MCF 10A (cell line): ENCODE results near the gene GPR153. TPM values are rescaled to one million over a fixed set of nuclear protein-coding genes. Genes with fewer than 3 reads are reported as not detected.

Experiments
- BruUV-seq: library from RNA; stranded (reverse); fragments of 400-500 nt; replicated peaks from 2 replicates; lab custom pipeline; 2021; lab: Mats Ljungman, UMichigan
- CTCF ChIA-PET: fragments of 300-600 bp; sonication (Branson Sonifier 250); formaldehyde crosslinking; extraction: SDS; loops from one replicate; lab custom pipeline; 2021; ENCODE audit warnings: antibody characterized with exemption, inconsistent platforms; lab: Yijun Ruan, JAX
- POLR2A ChIA-PET: fragments of 300-600, 350-650 bp; sonication (Branson Sonifier 250); formaldehyde crosslinking; extraction: SDS; loops from one replicate; lab custom pipeline; 2020; ENCODE audit warnings: antibody characterized with exemption, inconsistent platforms; lab: Yijun Ruan, JAX
- DNase-seq: peaks from one replicate; pipeline ENCODE4 v3.0.0-alpha.2; 2018; ENCODE audit not compliant: unreplicated experiment
- H3K27ac Mint-ChIP-seq: one replicate; pipeline ENCODE4 v1.8.0; 2022; ENCODE audit warnings: mild to moderate bottlenecking, low read depth, mixed read lengths; ENCODE audit not compliant: unreplicated experiment
- H3K27me3 Mint-ChIP-seq: one replicate; pipeline ENCODE4 v1.8.0; 2022; ENCODE audit warnings: mixed read lengths; ENCODE audit not compliant: insufficient read depth, unreplicated experiment
- H3K36me3 Mint-ChIP-seq: one replicate; pipeline ENCODE4 v1.8.0; 2022; ENCODE audit warnings: mild to moderate bottlenecking, moderate library complexity, mixed read lengths; ENCODE audit not compliant: insufficient read depth, unreplicated experiment
- H3K4me1 Mint-ChIP-seq: one replicate; pipeline ENCODE4 v1.8.0; 2022; ENCODE audit warnings: mixed read lengths; ENCODE audit not compliant: insufficient read depth, unreplicated experiment
- H3K4me3 Mint-ChIP-seq: one replicate; pipeline ENCODE4 v1.8.0; 2022; ENCODE audit warnings: mild to moderate bottlenecking, moderate library complexity, mixed read lengths; ENCODE audit not compliant: unreplicated experiment
- H3K9me3 Mint-ChIP-seq: one replicate; pipeline ENCODE4 v1.8.0; 2022; ENCODE audit warnings: mixed read lengths; ENCODE audit not compliant: unreplicated experiment
- CTCF ChIP-seq: fragments of 200-600 bp; IDR thresholded peaks from one replicate; pipeline ENCODE4 v1.8.0; 2022; ENCODE audit warnings: antibody characterized with exemption, mild to moderate bottlenecking; ENCODE audit not compliant: unreplicated experiment
- intact Hi-C: fragments of 100-400 bp; cut with micrococcal nuclease; formaldehyde crosslinking; loops from 2 replicates; pipeline ENCODE4 v1.14.1; 2022
- total RNA-seq: library from RNA; stranded (reverse); gene quantifications from 2 replicates; pipeline ENCODE4 v1.2.3, GENCODE V29; 2022

The GPR153 gene
- total RNA-seq, 1 experiment from 2014 or later, result 5.0 TPM

- no peaks in the 10 kb centered on the region for H3K9me3 Mint-ChIP-seq
- peaks cover 20% of the 10 kb centered on the region for H3K36me3 Mint-ChIP-seq
- CTCF ChIA-PET, result interaction anchor here (0.6 to 0.8 kb wide), 4 partner anchors 35 to 112 kb away, joined by 3 to 8 read pairs (median 4); no protein-coding TSS in a partner anchor
- no peak for TF ChIP-seq CTCF
- peaks cover 49% of the 10 kb centered on the region for H3K4me1 Mint-ChIP-seq
- TSS peak; percentile 63 for BruUV-seq
- POLR2A ChIA-PET, result interaction anchor here (0.7 to 1.2 kb wide), 3 partner anchors 10 to 102 kb away, joined by 3 to 5 read pairs (median 4); no protein-coding TSS in a partner anchor
- peak overlapping the region; percentile 54 for H3K4me3 Mint-ChIP-seq
- peak; percentile 52 for DNase-seq
- H3K27ac Mint-ChIP-seq, result peak overlapping the region; percentile 55
- H3K27me3 Mint-ChIP-seq, result no peaks in the 10 kb centered on the region
- intact Hi-C loops, result no loop called here
Measured at GRCh38 chr1:6300342-6301048, 39.6 kb upstream of the GPR153 start.

- no peak for DNase-seq
- peaks cover 24% of the 10 kb centered on the region for H3K36me3 Mint-ChIP-seq
- peak overlapping the region; percentile 54 for H3K4me3 Mint-ChIP-seq
- peak overlapping the region; percentile 55 for H3K27ac Mint-ChIP-seq
- no peaks in the 10 kb centered on the region for H3K27me3 Mint-ChIP-seq
- intact Hi-C loops, result no loop called here
- H3K4me1 Mint-ChIP-seq, result peaks cover 53% of the 10 kb centered on the region
- H3K9me3 Mint-ChIP-seq, result no peaks in the 10 kb centered on the region
- ChIA-PET POLR2A (interaction anchor here (0.7 to 1.2 kb wide), 2 partner anchors 95 to 101 kb away, joined by 3 to 4 read pairs; no protein-coding TSS in a partner anchor), CTCF (interaction anchor here (0.6 to 0.7 kb wide), 4 partner anchors 35 to 111 kb away, joined by 3 to 8 read pairs (median 4); no protein-coding TSS in a partner anchor)
- TF ChIP-seq CTCF, result no peak
- BruUV-seq, result no TSS peak
Measured at GRCh38 chr1:6299557-6300165, 38.8 kb upstream of the GPR153 start.

GRCh38 chr1:6298940-6299465, 38.1 kb upstream of the GPR153 start:
- Mint-ChIP-seq H3K9me3 (no peaks in the 10 kb centered on the region), H3K27me3 (no peaks in the 10 kb centered on the region), H3K36me3 (peaks cover 27% of the 10 kb centered on the region), H3K4me3 (no peak overlapping the region), H3K4me1 (peaks cover 53% of the 10 kb centered on the region), H3K27ac (no peak overlapping the region)
- no TSS peak for BruUV-seq
- no peak for TF ChIP-seq CTCF
- CTCF ChIA-PET, result no interaction called here
- intact Hi-C loops, result no loop called here
- no peak for DNase-seq
- POLR2A ChIA-PET, result interaction anchor here (1.2 kb wide), 1 partner anchor 100 kb away, joined by 4 read pairs; no protein-coding TSS in a partner anchor

GRCh38 chr1:6298530-6298929, 37.6 kb upstream of the GPR153 start:
- H3K27ac Mint-ChIP-seq, result no peak overlapping the region
- H3K36me3 Mint-ChIP-seq, result peaks cover 29% of the 10 kb centered on the region
- no peak for TF ChIP-seq CTCF
- ChIA-PET POLR2A (interaction anchor here (0.6 kb wide), 1 partner anchor 180 kb away, joined by 3 read pairs; no protein-coding TSS in a partner anchor), CTCF (interaction anchor here (0.7 to 0.9 kb wide), 3 partner anchors 11 to 157 kb away, joined by 3 to 5 read pairs (median 4); no protein-coding TSS in a partner anchor)
- no peak overlapping the region for H3K4me3 Mint-ChIP-seq
- intact Hi-C loops, result no loop called here
- H3K27me3 Mint-ChIP-seq, result no peaks in the 10 kb centered on the region
- no TSS peak for BruUV-seq
- DNase-seq, result no peak
- no peaks in the 10 kb centered on the region for H3K9me3 Mint-ChIP-seq
- peaks cover 50% of the 10 kb centered on the region for H3K4me1 Mint-ChIP-seq
